Activated naive CD4-positive, alpha-beta T cell treated with Interleukin-2 at 50 U/mL for 16 hours (primary cell): ENCODE results near the gene ABCA7.

Experiments
- DNase-seq: peaks from one replicate; pipeline ENCODE4 v3.0.0-alpha.2; 2020

The ABCA7 gene

DNA sequence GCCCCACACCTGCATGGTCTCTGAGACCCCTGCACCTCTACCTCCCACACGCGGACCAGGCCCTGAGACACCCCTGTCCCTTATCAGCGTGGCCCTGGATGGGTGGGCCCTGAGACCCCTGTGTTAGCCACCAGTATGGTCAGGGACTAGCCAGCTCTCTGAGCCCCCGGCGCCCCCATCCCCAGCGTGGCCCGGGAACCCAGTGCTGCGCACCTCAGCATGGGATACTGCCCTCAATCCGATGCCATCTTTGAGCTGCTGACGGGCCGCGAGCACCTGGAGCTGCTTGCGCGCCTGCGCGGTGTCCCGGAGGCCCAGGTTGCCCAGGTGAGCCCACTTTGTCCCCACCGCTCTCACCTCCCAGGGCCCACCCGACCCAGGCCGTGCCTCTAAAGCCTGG, 22.1 kb downstream of the ABCA7 start:
- DNase-seq: no peak

DNA sequence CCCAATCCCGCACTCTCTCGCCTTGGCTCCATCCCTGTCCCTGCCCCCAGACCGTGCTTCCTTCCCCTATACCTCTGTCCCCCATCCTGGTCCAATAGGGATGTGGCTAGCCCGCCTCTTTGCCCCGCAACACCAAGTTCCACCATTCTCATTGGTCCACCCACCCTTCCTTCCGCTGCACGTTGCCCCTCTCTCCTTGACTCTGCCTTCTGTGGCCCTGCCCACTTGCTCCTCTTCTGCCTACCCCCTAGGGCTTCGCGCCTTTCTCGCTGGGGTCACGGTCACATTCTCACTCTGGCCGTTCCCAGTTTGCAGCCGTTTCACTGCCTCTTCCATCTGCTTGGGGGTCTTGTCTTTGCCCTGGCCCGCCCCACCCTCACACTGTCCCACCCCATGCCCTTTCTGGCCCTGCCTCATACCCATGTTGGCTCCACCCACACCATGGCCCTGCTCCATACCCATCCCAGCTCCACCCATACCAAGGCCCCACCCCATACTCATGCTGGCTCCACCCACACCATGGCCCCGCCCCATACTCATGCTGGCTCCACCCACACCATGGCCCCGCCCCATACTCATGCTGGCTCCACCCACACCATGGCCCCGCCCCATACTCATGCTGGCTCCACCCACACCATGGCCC, 22.6 kb downstream of the ABCA7 start:
- DNase-seq: no peak

- peak; percentile 66 for DNase-seq
Observed at GRCh38 chr19:1063030-1063908, 23.4 kb downstream of the ABCA7 start.

GRCh38 chr19:1063909-1064660, 24.2 kb downstream of the ABCA7 start:
- DNase-seq: no peak

- DNase-seq: peak; percentile 79
Observed at GRCh38 chr19:1064661-1065605, 25.0 kb downstream of the ABCA7 start.

DNA sequence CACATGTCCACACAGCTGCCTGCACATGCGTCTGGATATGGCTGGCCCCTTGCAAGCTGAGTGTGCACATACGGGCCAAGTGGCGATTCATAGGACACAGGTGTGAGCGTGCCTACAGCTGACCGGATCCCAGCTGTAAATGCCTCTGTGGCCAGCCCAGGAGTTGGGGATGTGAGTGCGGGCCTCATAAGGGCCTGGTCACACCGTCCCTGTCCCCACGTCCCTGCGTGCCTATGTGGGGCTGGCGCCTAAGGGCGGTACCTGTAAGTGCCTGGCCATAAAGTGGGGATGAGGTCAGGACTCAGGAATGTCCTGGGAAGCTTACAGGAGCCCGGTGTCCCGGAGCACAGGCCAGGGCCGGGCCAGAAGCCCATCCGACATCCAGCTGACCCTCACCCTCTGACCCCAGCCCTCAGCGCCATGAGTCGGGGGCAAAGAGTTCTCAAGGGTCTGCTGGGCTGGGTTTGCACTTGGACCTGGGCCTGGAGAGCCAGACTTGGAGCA, 25.8 kb downstream of the ABCA7 start:
- peak; percentile 6 for DNase-seq

DNA sequence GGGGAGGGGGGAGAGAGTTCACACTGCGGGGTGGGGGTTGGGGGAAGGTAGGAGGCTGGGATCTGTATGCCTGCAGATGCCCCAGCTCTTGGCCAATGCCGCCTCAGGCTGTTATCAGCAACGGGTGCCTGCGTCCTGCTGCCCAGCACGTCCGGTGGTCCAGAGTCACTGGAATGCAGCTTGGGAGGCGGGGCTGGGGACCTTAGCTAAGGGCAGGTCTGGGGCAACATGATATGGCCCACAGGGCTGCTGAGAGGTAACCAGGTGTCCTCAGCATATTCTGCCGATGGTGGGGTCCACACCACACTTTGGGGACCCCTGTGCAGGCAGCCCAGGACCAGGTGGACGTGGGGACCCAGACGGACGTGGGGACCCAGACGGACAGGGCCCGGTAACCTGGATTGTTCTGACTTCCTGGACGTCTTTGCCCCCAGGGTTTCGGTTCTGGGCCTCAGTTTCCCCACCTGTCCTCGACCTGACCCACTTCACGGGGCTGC, 26.4 kb downstream of the ABCA7 start:
- peak; percentile 5 for DNase-seq

DNA sequence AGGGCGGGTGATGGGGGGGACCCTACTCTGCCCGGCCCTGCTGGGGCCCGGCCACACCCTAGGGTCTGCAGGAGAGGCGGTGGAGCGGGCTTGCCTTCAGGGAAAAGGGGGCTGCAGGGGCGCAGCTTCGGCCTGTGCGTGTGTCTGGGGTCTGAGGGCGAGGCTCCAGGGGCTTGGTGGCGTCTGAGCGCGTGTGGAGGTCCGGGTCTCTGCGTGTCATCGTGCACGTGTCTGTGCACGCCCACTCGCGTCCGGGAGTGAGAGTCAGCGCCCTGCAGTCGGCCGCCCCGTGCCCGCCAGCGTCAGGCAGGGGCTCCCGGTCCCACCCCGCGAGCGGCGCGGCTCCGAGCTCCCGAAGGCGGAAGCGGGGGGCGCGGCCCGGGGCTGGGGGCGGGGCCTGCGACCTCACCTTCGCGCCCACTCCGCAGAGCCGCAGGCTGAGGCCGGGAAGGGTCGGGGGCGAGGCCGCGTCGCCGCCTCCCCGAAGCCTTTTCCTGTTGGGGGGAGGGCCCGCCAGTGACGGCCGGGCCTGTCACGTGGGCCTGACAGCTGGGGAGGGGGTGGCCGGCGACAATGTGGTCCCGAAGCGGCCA, 26.9 kb downstream of the ABCA7 start, which contains the start of gene ARHGAP45:
Gene ARHGAP45, plus strand, starts transcription at position 420 of the 593 bp plus-strand sequence. CDS start 239 bp downstream, outside the sequence.
- peak; percentile 81 for DNase-seq

GRCh38 chr19:1067341-1067957, 27.5 kb downstream of the ABCA7 start:
- peak; percentile 74 for DNase-seq

- peak; percentile 58 for DNase-seq
Observed at GRCh38 chr19:1068009-1069001, 28.4 kb downstream of the ABCA7 start.

DNA sequence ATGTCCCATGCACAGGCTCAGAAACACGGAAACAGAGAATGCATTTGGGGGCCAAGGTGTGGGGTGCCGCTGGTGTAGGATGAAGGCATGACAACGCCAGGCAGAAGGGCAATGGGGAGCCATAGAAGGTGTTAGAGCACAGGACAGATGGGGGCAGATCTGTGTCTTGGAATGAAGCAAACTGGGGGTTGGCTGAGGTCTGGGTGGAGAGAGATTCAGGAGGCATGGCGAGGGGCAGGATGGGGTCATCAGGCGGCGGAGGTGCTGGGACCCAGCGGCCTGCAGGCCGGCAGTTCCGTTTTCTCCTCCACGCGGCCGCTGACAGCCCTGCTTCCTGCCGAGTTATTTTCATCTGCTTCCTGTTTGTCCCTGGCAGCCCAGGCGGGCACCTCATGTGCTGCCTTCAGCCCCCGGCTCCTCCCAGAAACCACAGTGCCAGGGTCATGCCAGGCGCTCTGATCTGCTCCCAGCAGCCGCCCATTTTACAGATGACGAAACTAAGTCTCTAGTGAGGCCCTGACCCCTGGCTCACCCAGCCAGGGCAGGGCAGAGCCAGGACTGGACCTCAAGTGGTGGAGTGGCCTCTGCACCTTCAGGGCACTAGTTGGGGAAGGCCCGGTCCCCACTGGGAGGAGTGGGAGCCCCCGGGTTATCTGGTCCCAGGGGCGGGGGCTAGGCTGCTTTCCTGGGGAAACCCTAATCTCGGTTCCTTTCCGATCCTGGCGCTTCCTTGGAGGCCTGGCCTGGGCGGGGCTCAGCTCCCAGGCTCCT, 29.3 kb downstream of the ABCA7 start:
- DNase-seq: peak; percentile 64

DNA sequence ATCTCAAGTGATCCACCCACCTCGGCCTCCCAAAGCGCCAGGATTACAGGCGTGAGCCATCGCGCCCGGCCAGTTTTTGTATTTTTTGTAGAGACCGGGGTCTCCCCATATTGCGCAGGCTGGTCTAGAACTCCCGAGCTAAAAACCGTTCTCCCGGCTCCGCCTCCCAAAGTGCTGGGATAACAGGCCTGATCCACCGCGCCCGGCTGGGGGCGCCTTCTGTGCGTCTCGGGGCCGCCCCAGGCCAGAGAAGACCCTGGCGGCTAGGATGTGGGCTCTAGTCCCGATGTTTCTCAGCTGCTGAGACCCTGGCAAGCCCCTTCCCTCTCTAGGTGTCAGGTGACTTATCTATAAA, 30.6 kb downstream of the ABCA7 start:
- DNase-seq: no peak

GRCh38 chr19:1070931-1071791, 31.3 kb downstream of the ABCA7 start:
- DNase-seq: no peak

- no peak for DNase-seq
Observed at GRCh38 chr19:1072371-1073015, 32.6 kb downstream of the ABCA7 start.

GRCh38 chr19:1073063-1073955, 33.4 kb downstream of the ABCA7 start:
- no peak for DNase-seq

GRCh38 chr19:1073956-1074517, 34.1 kb downstream of the ABCA7 start:
- no peak for DNase-seq
